Articular chondrocyte of knee joint (primary cell): ENCODE measurements around the gene MYH15. TPM values are rescaled to one million over a fixed set of nuclear protein-coding genes. Genes with fewer than 3 reads are reported as not detected.

Source experiments
- total RNA-seq: library from RNA; depleted of rRNA; stranded (reverse); fragments of >200 nt; gene quantifications from 2 replicates; pipeline ENCODE4 v1.2.3, GENCODE V29; 2012

Gene MYH15
- 0.13 and 0.22 TPM in 2 replicates for total RNA-seq

GRCh38 chr3:108510496-108510895 lies at the start of gene MYH15:
MYH15 (minus strand) TSS chr3:108510596; CDS start chr3:108510530, 66 bp downstream.

Other genes with a start within 250 kb of the MYH15 start
- gene HHLA2, start 214.0 kb downstream of the MYH15 start, total RNA-seq, result not detected in 2 replicates
- gene CIP2A, start 78.8 kb upstream of the MYH15 start, total RNA-seq, result 13.1 and 17.2 TPM in 2 replicates
- gene DZIP3, start 79.1 kb upstream of the MYH15 start, total RNA-seq, result 15.8 and 19.8 TPM in 2 replicates
- gene RETNLB, start 246.8 kb upstream of the MYH15 start, total RNA-seq, result not detected in 2 replicates